Measurements from ENCODE around the gene PLEKHO2.

Gene PLEKHO2

GRCh38 chr15:64845831-64846595 lies 4.3 kb downstream of the PLEKHO2 start:
- no peaks in the 10 kb centered on the region for H3K9me3 ChIP-seq (ENCODE audit: control insufficient read depth, insufficient read depth, low read length)
- no peaks in the 10 kb centered on the region for H3K27me3 ChIP-seq (ENCODE audit: control insufficient read depth, insufficient read depth, low read length)
- no peak overlapping the region for H3K4me3 ChIP-seq (ENCODE audit: low read depth, low read length)
- H3K9ac ChIP-seq (ENCODE audit: low read depth, low read length): no peak overlapping the region
- peaks cover 18% of the 10 kb centered on the region for H3K36me3 ChIP-seq (ENCODE audit: control insufficient read depth, insufficient read depth, low read length)
- H3K27ac ChIP-seq (ENCODE audit: low read depth, low read length): no peak overlapping the region
- peaks cover 37% of the 10 kb centered on the region for H3K4me1 ChIP-seq (ENCODE audit: control insufficient read depth, insufficient read depth, low read length)

GRCh38 chr15:64847016-64847415 lies 5.3 kb downstream of the PLEKHO2 start:
- peaks cover 19% of the 10 kb centered on the region for H3K36me3 ChIP-seq (ENCODE audit: control insufficient read depth, insufficient read depth, low read length)
- no peak overlapping the region for H3K27ac ChIP-seq (ENCODE audit: low read depth, low read length)
- H3K9ac ChIP-seq (ENCODE audit: low read depth, low read length): no peak overlapping the region
- H3K4me3 ChIP-seq (ENCODE audit: low read depth, low read length): no peak overlapping the region
- H3K27me3 ChIP-seq (ENCODE audit: control insufficient read depth, insufficient read depth, low read length): no peaks in the 10 kb centered on the region
- H3K4me1 ChIP-seq (ENCODE audit: control insufficient read depth, insufficient read depth, low read length): peaks cover 47% of the 10 kb centered on the region
- H3K9me3 ChIP-seq (ENCODE audit: control insufficient read depth, insufficient read depth, low read length): no peaks in the 10 kb centered on the region

- H3K4me1 ChIP-seq (ENCODE audit: control insufficient read depth, insufficient read depth, low read length): peaks cover 45% of the 10 kb centered on the region
- H3K4me3 ChIP-seq (ENCODE audit: low read depth, low read length): no peak overlapping the region
- H3K27ac ChIP-seq (ENCODE audit: low read depth, low read length): no peak overlapping the region
- H3K9ac ChIP-seq (ENCODE audit: low read depth, low read length): no peak overlapping the region
- peaks cover 19% of the 10 kb centered on the region for H3K36me3 ChIP-seq (ENCODE audit: control insufficient read depth, insufficient read depth, low read length)
- H3K27me3 ChIP-seq (ENCODE audit: control insufficient read depth, insufficient read depth, low read length): no peaks in the 10 kb centered on the region
- no peaks in the 10 kb centered on the region for H3K9me3 ChIP-seq (ENCODE audit: control insufficient read depth, insufficient read depth, low read length)
These were observed 5.7 kb downstream of the PLEKHO2 start for GRCh38 chr15:64847448-64847847.

GRCh38 chr15:64847876-64848716 lies 6.4 kb downstream of the PLEKHO2 start:
- H3K36me3 ChIP-seq (ENCODE audit: control insufficient read depth, insufficient read depth, low read length): peaks cover 19% of the 10 kb centered on the region
- H3K9me3 ChIP-seq (ENCODE audit: control insufficient read depth, insufficient read depth, low read length): no peaks in the 10 kb centered on the region
- no peak overlapping the region for H3K4me3 ChIP-seq (ENCODE audit: low read depth, low read length)
- no peak overlapping the region for H3K27ac ChIP-seq (ENCODE audit: low read depth, low read length)
- H3K4me1 ChIP-seq (ENCODE audit: control insufficient read depth, insufficient read depth, low read length): peaks cover 39% of the 10 kb centered on the region
- no peak overlapping the region for H3K9ac ChIP-seq (ENCODE audit: low read depth, low read length)
- no peaks in the 10 kb centered on the region for H3K27me3 ChIP-seq (ENCODE audit: control insufficient read depth, insufficient read depth, low read length)

GRCh38 chr15:64850778-64851502 lies 9.2 kb downstream of the PLEKHO2 start:
- Histone ChIP-seq H3K9me3 (ENCODE audit: control insufficient read depth, insufficient read depth, low read length) (no peaks in the 10 kb centered on the region), H3K9ac (ENCODE audit: low read depth, low read length) (no peak overlapping the region), H3K27ac (ENCODE audit: low read depth, low read length) (peak overlapping the region; percentile 53), H3K4me1 (ENCODE audit: control insufficient read depth, insufficient read depth, low read length) (peaks cover 21% of the 10 kb centered on the region), H3K27me3 (ENCODE audit: control insufficient read depth, insufficient read depth, low read length) (no peaks in the 10 kb centered on the region), H3K4me3 (ENCODE audit: low read depth, low read length) (no peak overlapping the region), H3K36me3 (ENCODE audit: control insufficient read depth, insufficient read depth, low read length) (peaks cover 44% of the 10 kb centered on the region)

- Histone ChIP-seq H3K9ac (ENCODE audit: low read depth, low read length) (no peak overlapping the region), H3K4me3 (ENCODE audit: low read depth, low read length) (no peak overlapping the region), H3K36me3 (ENCODE audit: control insufficient read depth, insufficient read depth, low read length) (peaks cover 48% of the 10 kb centered on the region), H3K27me3 (ENCODE audit: control insufficient read depth, insufficient read depth, low read length) (no peaks in the 10 kb centered on the region), H3K9me3 (ENCODE audit: control insufficient read depth, insufficient read depth, low read length) (no peaks in the 10 kb centered on the region), H3K27ac (ENCODE audit: low read depth, low read length) (peak overlapping the region; percentile 53), H3K4me1 (ENCODE audit: control insufficient read depth, insufficient read depth, low read length) (peaks cover 20% of the 10 kb centered on the region)
These were observed 9.8 kb downstream of the PLEKHO2 start for GRCh38 chr15:64851503-64851840.

- Histone ChIP-seq H3K36me3 (ENCODE audit: control insufficient read depth, insufficient read depth, low read length) (peaks cover 47% of the 10 kb centered on the region), H3K9me3 (ENCODE audit: control insufficient read depth, insufficient read depth, low read length) (no peaks in the 10 kb centered on the region), H3K4me3 (ENCODE audit: low read depth, low read length) (no peak overlapping the region), H3K27me3 (ENCODE audit: control insufficient read depth, insufficient read depth, low read length) (no peaks in the 10 kb centered on the region), H3K4me1 (ENCODE audit: control insufficient read depth, insufficient read depth, low read length) (peaks cover 16% of the 10 kb centered on the region), H3K27ac (ENCODE audit: low read depth, low read length) (no peak overlapping the region), H3K9ac (ENCODE audit: low read depth, low read length) (no peak overlapping the region)
These were observed 12.3 kb downstream of the PLEKHO2 start for GRCh38 chr15:64854041-64854440.

GRCh38 chr15:64854526-64854925 lies 12.8 kb downstream of the PLEKHO2 start:
- peaks cover 16% of the 10 kb centered on the region for H3K4me1 ChIP-seq (ENCODE audit: control insufficient read depth, insufficient read depth, low read length)
- H3K4me3 ChIP-seq (ENCODE audit: low read depth, low read length): no peak overlapping the region
- H3K27ac ChIP-seq (ENCODE audit: low read depth, low read length): no peak overlapping the region
- H3K36me3 ChIP-seq (ENCODE audit: control insufficient read depth, insufficient read depth, low read length): peaks cover 47% of the 10 kb centered on the region
- no peaks in the 10 kb centered on the region for H3K27me3 ChIP-seq (ENCODE audit: control insufficient read depth, insufficient read depth, low read length)
- H3K9ac ChIP-seq (ENCODE audit: low read depth, low read length): no peak overlapping the region
- H3K9me3 ChIP-seq (ENCODE audit: control insufficient read depth, insufficient read depth, low read length): no peaks in the 10 kb centered on the region

GRCh38 chr15:64855205-64855975 lies 13.7 kb downstream of the PLEKHO2 start:
- Histone ChIP-seq H3K4me1 (ENCODE audit: control insufficient read depth, insufficient read depth, low read length) (peaks cover 16% of the 10 kb centered on the region), H3K36me3 (ENCODE audit: control insufficient read depth, insufficient read depth, low read length) (peaks cover 50% of the 10 kb centered on the region), H3K4me3 (ENCODE audit: low read depth, low read length) (no peak overlapping the region), H3K27ac (ENCODE audit: low read depth, low read length) (no peak overlapping the region), H3K9me3 (ENCODE audit: control insufficient read depth, insufficient read depth, low read length) (no peaks in the 10 kb centered on the region), H3K27me3 (ENCODE audit: control insufficient read depth, insufficient read depth, low read length) (no peaks in the 10 kb centered on the region), H3K9ac (ENCODE audit: low read depth, low read length) (no peak overlapping the region)

- Histone ChIP-seq H3K27ac (ENCODE audit: low read depth, low read length) (peak overlapping the region; percentile 17), H3K4me1 (ENCODE audit: control insufficient read depth, insufficient read depth, low read length) (peaks cover 6% of the 10 kb centered on the region), H3K9ac (ENCODE audit: low read depth, low read length) (no peak overlapping the region), H3K9me3 (ENCODE audit: control insufficient read depth, insufficient read depth, low read length) (no peaks in the 10 kb centered on the region), H3K27me3 (ENCODE audit: control insufficient read depth, insufficient read depth, low read length) (no peaks in the 10 kb centered on the region), H3K4me3 (ENCODE audit: low read depth, low read length) (no peak overlapping the region), H3K36me3 (ENCODE audit: control insufficient read depth, insufficient read depth, low read length) (peaks cover 57% of the 10 kb centered on the region)
These were observed 14.9 kb downstream of the PLEKHO2 start for GRCh38 chr15:64856429-64857145.

All from HUES48 (cell line).